Measurements from ENCODE around the gene CSTA.

The CSTA gene, protein sequence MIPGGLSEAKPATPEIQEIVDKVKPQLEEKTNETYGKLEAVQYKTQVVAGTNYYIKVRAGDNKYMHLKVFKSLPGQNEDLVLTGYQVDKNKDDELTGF

DNA sequence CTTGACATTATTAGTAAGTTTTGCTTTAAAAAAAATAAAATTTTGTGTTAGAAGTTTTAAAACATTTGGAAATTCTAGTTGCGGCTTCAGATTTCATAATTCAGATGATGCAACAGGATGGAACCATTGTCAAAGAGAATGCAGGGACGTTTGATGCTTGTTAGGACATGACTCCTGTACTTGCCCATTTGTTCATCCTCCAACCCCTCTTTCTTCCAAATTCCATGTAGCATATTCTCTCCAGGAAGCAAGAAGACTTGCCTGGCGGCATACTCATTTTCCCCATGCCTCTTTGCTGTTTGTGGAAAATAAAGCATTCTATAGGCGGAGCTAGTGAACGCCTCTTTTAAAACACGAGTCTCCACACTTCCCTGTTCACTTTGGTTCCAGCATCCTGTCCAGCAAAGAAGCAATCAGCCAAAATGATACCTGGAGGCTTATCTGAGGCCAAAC, at the start of gene CSTA:
Gene CSTA (plus strand): TSS at position 378 of the 453 bp plus-strand sequence. CDS start 45 bp downstream, at position 423.
- DNase-seq (ENCODE audit: low read depth in 2 of 2), result no peak

DNA sequence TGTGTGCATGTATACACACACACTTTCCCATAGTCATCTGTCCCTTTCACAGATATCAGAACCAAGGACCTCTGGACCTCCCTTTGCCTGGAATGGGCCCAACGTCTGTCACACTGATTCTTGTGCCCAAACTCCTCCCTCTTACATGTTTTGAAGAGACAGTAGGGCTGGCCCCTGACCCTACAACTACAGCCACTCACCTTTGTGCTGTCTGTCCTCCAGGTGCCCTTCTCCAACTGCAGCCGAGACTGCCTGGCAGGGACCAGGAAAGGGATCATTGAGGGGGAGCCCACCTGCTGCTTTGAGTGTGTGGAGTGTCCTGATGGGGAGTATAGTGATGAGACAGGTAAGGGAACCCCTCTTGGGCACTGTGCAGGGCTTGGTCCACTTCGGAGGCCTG, 43.2 kb upstream of the CSTA start:
- no peak for DNase-seq (ENCODE audit: low read depth in 2 of 2)

DNA sequence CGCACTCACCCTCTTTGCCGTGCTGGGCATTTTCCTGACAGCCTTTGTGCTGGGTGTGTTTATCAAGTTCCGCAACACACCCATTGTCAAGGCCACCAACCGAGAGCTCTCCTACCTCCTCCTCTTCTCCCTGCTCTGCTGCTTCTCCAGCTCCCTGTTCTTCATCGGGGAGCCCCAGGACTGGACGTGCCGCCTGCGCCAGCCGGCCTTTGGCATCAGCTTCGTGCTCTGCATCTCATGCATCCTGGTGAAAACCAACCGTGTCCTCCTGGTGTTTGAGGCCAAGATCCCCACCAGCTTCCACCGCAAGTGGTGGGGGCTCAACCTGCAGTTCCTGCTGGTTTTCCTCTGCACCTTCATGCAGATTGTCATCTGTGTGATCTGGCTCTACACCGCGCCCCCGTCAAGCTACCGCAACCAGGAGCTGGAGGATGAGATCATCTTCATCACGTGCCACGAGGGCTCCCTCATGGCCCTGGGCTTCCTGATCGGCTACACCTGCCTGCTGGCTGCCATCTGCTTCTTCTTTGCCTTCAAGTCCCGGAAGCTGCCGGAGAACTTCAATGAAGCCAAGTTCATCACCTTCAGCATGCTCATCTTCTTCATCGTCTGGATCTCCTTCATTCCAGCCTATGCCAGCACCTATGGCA, 41.1 kb upstream of the CSTA start:
- no peak for DNase-seq (ENCODE audit: low read depth in 2 of 2)

DNA sequence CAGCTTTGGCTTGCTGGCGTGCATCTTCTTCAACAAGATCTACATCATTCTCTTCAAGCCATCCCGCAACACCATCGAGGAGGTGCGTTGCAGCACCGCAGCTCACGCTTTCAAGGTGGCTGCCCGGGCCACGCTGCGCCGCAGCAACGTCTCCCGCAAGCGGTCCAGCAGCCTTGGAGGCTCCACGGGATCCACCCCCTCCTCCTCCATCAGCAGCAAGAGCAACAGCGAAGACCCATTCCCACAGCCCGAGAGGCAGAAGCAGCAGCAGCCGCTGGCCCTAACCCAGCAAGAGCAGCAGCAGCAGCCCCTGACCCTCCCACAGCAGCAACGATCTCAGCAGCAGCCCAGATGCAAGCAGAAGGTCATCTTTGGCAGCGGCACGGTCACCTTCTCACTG, 40.6 kb upstream of the CSTA start:
- no peak for DNase-seq (ENCODE audit: low read depth in 2 of 2)

DNA sequence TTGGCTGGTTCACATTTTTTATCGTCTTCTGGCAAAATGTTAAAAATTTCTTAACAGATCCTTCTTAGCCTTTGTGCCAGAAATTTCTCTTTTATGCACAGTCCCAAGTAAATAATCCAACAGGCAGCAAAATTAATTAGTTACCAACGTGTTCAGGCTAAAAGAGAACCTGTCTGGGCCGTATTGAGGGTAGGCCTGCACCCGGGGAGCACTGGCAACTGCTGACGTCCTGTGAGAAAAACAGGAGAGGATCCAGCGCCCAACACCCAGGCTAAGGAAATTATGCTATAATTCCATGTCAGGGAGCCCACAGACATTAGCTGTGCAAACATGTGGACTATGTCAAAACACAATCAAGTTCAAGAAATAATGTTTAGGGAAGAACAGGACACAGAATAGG, 30.7 kb upstream of the CSTA start:
- no peak for DNase-seq (ENCODE audit: low read depth in 2 of 2)

DNA sequence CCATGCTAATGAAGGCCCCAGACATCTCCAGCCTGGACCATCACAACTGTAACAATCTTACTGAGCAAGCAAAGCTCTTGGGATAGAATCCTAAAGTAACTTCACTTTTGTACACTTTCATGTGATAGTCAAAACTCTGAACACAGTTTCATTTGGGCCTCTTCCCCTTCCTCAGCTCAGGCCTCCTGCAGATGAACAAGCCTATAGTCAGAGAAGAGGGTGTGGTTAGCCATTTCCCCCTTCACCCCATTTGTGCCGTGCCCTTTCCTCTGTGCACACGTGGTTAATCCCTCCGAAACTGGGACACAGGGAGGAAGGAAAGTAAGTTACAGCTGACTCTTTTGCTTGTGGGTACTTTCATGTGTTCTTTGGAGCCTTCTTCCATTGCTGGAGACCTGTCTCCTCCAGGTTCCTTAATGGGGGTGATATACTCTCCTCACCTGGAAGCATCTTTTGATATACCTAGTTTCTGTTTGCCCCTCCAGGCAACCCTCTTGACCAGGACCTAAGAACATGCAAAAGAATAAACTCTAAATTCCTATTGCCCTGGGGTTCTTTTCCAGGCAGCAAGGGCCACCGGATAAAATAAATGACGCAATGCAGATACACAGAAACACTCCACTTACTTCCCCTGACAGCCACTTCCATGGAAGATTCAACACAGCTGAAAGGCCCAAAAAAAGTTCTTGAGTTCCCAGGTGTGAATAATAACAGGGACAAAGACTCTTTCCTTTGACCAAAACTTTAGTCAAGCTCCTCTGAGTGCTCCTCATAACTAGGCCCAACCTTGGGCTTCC, 29.6 kb upstream of the CSTA start:
- DNase-seq (ENCODE audit: low read depth in 2 of 2), result no peak

DNA sequence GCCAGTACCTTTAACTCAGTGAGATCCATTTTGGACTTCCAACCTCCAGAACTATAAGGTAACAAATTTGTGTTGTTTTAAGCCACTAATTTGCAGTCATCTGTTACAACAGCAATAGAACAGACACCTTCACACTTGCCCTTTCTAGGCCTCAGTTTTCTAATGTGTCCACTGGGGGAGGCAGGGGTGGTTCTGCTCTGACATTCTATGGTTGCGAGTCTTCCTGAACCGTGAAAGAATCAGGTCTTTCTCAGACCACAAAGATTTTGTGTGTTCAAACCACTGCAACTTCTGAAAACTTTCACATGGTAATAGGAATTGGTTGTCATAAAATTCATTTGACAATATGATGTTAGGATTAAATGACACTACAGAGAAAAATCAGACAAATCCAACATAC, 26.8 kb upstream of the CSTA start:
- peak in 1 of 2 experiments; percentile 21 for DNase-seq (ENCODE audit: low read depth in 2 of 2)

DNA sequence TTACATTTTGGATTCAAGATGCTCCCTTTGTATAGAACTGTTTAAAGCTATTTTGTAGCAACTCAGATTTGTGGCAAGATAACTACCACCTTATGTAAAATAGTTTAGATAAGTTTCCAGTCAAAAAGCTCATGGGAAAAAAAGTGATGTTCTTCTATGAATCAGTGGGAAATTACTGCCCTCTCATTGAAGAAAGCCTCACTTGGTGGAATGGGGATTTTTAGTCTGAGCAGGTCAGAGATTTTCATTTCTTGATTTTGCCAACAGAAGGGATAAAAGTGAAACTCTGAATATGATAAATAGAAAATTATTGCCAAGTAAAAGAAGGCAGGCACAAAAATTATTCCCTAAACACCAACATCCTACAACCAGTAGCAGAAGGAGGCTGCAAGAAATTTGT, 25.8 kb upstream of the CSTA start:
- DNase-seq (ENCODE audit: low read depth in 2 of 2), result no peak

DNA sequence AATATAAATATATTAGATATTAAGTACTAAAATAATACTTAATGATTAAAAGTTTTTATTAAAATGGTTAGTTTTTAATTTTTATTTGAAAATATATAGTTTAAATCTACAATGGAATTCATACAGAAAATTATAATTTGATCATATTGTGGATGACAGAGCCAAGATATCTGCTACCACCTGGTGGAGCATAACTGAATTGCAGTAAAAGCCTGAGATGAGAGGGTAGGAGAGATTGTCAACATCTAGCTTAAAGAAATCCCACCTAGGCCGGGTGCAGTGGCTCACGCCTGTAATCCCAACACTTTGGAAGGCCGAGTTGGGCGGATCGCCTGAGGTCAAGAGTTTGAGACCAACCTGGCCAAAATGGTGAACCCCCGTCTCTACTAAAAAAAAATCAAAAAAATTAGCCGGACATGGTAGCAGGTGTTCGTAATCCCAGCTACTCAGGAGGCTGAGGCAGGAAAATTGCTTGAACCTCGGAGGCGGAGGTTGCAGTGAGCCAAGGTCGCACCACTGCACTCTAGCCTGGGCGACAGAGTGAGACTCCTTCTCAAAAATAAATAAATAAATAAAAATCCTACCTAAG, 25.1 kb upstream of the CSTA start:
- DNase-seq (ENCODE audit: low read depth in 2 of 2), result peak in 1 of 2 experiments; percentile 15

DNA sequence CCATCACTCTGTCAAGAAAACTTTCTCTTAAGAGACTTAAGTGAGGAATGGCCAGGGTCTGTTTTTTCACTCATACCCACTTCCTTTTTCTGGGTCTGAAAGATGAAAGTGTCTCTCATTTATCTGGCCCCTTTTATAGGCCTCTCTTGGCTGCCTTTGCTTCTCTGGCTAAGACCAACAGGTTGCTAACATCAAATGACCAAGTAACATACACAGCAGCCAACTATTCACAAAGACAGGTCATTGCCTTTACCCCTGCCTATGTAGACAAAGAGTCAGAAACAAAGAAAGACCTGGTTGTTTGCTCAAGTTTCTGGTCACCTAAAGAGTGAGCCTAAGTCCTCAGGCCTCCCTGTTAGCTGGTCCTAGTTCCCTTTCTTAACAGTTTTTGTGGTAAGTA, 24.0 kb upstream of the CSTA start:
- DNase-seq (ENCODE audit: low read depth in 2 of 2), result no peak

DNA sequence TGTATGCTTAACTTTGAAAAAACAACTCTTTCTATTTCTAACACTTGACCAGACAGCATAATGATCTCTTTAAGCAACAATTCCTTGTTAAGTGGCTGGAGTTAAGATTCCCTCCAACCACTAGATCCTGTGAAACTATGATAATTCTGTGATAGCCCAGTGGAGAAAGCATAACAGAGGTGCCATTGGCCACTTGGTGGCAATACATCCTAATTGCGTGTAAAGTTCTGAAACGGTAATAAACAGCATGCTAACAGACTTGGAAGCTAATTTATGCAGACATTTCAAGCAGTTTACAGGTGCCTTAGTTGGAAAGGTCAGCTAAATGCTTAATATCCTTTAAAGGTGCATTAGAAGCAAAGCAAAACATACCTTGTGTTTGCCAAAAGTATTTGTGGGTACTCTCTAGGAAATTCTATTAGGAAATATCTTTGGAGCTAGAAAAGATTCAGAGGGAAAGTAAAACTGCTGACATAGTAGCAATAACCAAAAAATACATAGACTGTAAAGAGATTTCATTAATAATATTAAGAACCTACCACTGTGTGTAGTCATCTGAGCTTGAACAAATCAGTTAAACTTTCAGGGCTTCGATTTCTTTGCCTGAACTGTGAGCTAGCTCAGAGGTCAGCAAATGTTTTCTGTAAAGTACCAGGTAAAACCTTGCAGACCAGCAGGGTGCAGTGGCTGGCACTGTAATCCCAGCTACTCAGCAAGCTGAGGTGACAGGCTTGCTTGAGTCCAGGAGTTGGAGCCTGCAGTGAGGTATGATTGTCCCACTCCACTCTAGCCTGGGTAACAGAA, 19.0 kb upstream of the CSTA start:
- DNase-seq (ENCODE audit: low read depth in 2 of 2), result no peak

DNA sequence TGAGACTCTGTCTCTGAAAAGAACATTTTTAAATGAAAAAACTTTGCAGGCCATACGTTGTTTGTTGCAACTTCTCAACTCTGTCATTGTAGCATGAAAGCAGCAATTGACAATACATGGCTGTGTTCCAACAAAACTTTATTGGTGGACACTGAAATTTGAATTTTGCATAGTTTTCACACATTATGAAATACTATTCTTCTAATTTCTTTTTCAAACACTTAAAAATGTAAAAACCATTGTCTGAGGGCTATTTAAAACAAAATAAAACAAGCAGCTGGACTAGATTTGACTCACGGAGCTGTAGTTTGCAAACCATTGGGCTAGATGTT, 18.5 kb upstream of the CSTA start:
- no peak for DNase-seq (ENCODE audit: low read depth in 2 of 2)

DNA sequence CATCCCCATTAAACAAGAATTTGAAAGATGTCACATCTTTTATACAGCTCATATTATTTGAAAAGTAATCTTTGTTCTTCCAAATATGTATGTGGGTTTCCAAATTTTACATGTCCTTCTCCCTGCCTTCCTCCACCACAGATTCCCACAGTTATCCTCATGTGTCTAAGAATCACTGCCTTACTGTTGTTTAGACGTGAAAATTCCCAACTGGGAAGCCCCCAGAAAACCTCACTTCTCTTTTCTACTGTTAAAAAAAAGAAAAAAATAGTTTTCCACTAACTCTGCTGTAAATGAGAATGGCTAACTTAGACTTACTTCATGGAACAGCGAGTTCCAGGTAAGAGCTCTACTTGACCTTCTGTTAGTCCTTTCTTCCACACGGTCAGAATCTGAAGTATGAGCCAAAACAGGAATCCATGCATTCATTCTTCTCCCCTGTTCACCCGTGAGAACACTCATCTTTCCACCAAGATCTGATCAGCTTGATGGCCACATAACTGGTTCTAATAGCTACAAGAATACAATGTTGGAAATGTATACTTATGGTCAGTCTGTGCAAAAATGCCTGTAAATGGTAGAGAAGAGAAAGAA, 17.9 kb upstream of the CSTA start:
- no peak for DNase-seq (ENCODE audit: low read depth in 2 of 2)

DNA sequence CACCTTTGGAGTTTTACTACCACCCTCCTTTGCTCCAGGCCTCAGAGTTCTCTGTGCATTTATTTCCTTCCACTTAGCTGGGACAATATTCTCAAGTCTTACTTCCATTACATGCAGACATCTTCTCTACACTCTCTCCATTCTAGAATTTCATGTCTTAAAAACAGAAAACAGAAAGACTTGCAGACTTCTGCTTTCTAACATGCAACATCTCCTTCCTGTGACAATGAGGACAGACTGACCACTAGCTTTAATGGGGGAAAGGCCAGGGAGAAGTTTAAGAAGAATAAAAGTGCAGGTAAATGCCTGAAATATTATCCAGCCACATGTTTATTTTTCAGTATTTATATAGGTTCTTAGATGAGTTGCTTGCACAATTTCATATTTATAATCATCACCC, 17.1 kb upstream of the CSTA start:
- DNase-seq (ENCODE audit: low read depth in 2 of 2), result no peak

DNA sequence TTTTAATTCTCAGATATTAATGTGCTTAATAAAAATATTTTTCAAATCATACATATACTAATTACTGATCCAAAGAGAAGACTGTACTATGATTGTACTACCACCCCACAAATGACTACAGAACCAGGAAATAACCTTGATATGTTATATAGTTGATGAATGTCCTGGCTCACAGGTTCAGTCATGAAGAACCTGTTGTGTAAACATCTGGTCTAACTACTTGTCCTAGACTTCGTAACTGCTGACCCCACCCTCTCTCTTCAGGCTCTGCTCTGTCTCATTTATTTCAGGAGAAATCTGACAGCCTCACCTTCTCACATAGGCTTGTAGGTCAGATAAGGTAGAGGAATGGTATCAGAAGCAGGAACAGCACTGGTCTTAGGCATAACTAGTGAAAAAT, 14.7 kb upstream of the CSTA start:
- no peak for DNase-seq (ENCODE audit: low read depth in 2 of 2)

DNA sequence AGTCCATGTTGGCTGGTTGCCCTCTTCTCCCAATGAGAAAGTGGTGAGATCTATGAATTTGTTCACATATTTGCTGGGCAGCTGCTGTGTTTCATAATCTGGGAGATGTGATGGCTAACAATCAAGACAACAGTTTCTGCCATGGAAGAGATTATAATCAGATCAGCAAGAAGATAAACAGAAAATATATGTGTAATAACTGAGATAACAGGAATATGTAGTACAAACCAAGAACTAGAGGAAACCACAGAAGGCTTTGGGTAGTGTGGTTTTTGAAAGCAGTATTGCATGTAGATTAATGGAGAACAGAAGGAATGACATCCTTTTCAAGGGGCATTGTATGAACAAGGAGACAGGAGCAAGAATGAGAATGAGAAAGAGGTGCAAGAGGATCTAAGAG, 12.2 kb upstream of the CSTA start:
- DNase-seq (ENCODE audit: low read depth in 2 of 2), result no peak

DNA sequence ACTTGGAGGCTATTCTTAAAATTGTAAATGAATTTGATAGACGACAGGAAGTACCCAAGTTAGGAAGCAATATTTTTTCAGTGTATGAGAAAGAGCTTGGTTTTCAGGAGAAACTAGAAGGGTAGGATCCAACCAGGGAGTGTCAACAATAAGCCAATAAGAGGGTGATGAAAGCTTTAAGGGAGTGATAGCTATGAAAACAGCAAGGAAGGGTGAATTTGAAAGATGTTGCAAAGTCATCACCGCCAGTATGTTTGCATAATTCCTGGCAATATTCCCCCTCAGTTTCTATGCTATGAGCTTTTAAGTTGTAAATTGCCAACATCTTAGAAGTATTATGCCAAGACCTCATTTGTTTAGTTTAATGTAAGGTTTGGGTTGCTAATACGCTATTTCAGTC, 11.8 kb upstream of the CSTA start:
- DNase-seq (ENCODE audit: low read depth in 2 of 2), result no peak

DNA sequence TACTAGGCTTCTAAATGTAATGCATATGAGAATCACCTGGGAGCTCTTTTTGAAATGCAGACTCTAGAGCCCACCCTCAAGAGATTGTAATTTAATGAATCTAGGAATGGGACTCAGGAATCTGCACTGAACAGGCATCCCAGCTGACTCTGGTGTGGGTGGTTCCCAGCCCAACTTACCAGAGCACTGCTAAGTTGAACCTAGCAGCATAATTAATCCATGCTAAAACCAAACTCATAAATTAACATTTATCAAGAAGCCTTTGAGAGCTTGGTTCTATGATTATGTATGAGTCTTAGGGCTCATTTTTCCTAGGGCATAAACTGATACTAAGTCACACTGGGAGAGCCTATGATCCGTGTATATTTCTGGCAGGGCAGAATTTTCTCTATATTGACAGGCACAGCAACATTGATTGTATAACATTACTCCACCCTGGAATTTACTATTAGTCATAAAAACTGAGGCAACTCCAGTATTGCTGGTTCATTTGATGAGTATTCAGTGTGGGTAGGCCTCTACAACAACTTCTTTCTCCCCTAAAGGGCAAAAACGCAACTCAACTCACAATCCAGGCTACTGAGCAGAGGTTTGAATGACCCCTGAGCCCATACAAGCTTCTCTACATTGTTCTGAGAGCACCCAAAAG, 10.7 kb upstream of the CSTA start:
- DNase-seq (ENCODE audit: low read depth in 2 of 2), result no peak

DNA sequence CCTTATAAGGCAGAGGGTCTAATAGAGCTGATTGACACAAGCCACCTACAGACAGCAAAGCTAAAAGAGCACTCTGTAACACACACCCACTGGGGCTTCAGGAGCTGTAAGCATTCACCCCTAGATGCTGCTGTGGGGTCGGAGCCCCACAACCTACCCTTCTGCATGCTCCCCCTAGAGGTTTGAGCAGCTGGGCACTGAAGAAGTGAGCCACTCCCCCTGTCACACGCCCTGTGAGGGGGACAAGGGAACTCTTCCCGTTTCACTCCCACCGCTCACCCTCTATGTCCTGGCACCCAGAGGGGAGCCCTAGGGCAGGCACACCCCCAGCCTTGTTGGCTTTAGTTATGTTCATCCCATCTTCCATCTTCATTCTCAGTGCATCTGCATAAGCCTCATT, 9.4 kb upstream of the CSTA start:
- no peak for DNase-seq (ENCODE audit: low read depth in 2 of 2)

DNA sequence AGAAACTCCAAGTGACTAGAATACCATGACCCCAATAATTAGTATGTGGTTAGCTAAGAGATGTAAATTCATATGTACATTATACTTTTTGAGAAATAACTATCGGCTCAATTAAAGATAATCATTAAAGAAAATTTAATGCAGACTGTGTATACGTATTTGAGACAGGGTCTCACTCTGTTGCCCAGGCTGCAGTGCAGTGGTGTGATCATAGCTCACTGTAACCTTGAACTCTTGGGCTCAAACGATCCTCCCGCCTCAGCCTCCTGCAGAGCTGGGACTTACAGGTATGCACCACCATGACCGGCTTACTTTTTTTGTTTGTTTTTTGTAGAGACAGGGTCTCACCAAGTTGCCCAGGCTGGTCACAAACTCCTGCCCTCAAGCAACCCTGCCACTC, 8.7 kb upstream of the CSTA start:
- DNase-seq (ENCODE audit: low read depth in 2 of 2), result no peak

DNA sequence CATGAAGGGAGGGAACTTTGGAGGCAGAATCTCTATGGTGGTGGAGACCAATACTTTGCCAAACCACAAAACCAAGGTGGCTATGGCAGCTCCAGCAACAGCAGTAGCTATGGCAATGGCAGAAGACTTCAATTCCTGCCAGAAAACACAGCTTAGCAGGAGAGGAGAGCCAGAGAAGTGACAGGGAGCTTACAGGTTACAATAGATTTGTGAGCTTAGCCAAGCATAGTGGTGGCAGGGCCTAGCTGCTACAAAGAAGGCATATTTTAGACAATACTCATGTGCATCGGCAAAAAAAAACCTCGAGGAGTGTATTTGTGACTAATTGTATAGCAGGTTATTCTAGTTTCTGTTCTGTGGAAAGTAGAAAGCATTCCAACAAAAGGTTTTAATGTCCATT, 6.4 kb upstream of the CSTA start:
- DNase-seq (ENCODE audit: low read depth in 2 of 2), result no peak
